ENCODE data around the gene GSTO1.

The GSTO1 gene

DNA sequence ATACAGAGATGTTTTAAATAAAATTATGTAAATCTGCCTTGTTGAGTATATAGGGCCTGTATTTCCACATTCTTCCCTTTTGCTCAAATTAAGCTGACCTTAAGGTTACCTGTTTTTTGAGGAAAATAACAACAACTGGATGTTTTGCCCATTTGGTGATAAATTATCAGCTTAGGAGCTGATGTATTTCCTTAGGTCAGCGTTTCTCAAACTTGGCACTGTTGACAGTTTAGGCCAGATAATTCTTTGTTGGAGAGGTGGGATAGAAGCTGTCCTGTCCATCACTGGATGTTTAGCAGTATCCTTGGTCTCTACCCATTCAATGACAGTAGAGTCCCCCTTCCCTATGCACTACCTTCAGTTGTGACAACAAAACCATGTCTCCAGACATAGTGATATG is 21.5 kb downstream of the GSTO1 start:
- H3K4me3 ChIP-seq (ENCODE audit: low read depth, low read length), result no peak overlapping the region
- TF ChIP-seq, protein P1, sequence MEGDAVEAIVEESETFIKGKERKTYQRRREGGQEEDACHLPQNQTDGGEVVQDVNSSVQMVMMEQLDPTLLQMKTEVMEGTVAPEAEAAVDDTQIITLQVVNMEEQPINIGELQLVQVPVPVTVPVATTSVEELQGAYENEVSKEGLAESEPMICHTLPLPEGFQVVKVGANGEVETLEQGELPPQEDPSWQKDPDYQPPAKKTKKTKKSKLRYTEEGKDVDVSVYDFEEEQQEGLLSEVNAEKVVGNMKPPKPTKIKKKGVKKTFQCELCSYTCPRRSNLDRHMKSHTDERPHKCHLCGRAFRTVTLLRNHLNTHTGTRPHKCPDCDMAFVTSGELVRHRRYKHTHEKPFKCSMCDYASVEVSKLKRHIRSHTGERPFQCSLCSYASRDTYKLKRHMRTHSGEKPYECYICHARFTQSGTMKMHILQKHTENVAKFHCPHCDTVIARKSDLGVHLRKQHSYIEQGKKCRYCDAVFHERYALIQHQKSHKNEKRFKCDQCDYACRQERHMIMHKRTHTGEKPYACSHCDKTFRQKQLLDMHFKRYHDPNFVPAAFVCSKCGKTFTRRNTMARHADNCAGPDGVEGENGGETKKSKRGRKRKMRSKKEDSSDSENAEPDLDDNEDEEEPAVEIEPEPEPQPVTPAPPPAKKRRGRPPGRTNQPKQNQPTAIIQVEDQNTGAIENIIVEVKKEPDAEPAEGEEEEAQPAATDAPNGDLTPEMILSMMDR (IDR thresholded peaks at IDR 0.05; ENCODE audit: borderline replicate concordance, insufficient read depth, low read depth, low read length), result no peak

DNA sequence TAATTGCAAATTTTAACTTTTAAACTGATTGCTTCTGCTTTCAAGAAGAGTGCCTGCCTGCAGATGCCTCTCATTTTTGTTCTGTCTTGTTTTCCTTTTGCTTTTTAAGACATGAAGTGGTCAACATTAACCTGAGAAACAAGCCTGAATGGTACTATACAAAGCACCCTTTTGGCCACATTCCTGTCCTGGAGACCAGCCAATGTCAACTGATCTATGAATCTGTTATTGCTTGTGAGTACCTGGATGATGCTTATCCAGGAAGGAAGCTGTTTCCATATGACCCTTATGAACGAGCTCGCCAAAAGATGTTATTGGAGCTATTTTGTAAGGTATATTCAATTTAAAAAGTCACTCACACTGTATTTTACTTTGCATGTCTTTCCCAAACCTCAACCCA is 23.1 kb downstream of the GSTO1 start:
- TF ChIP-seq, protein P1 (IDR thresholded peaks at IDR 0.05; ENCODE audit: borderline replicate concordance, insufficient read depth, low read depth, low read length), result no peak
- no peak overlapping the region for H3K4me3 ChIP-seq (ENCODE audit: low read depth, low read length)

- TF ChIP-seq, protein P1 (IDR thresholded peaks at IDR 0.05; ENCODE audit: borderline replicate concordance, insufficient read depth, low read depth, low read length), result no peak
- H3K4me3 ChIP-seq (ENCODE audit: low read depth, low read length), result no peak overlapping the region
These were observed 25.0 kb downstream of the GSTO1 start for GRCh38 chr10:104279550-104280259.

DNA sequence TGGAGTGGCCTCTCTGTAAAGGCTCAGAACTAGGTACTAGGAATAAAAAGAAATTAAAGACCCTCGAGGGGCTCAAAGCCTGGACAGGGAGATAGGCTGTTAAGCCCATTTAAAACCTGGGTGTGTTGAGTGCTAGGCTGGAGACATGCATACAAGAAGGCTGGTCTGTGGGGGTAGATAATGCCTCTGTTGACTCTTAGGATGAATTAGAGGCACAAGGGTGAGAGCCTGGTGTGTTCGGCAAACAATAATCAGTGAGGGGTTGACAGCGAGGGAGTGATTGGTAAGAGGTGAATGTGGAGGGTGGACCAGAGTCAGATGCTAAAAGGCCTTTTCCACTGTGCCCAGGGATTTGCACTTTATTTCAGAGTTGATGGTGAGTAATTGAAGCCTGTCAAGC is 27.0 kb downstream of the GSTO1 start:
- TF ChIP-seq, protein P1 (IDR thresholded peaks at IDR 0.05; ENCODE audit: borderline replicate concordance, insufficient read depth, low read depth, low read length), result no peak
- H3K4me3 ChIP-seq (ENCODE audit: low read depth, low read length), result no peak overlapping the region

DNA sequence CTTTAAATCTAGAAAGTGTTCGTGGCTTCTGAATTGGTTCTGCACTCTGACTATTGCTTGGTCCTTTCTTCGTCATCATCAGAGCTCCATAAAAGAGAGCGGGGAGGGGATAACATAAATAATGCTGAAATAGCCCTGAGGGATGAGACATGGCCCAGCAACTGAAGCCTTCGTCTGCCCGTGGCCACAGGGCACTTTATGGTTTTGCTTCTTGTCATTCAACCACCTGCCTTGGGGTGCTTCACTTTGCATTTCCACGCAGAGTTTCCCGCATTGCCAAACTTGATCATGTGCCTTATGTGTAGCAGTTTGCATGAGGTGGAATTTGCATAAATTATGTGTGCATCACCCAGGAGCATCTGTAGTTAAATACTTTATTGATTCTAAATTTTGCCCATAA is 30.2 kb downstream of the GSTO1 start:
- H3K4me3 ChIP-seq (ENCODE audit: low read depth, low read length), result no peak overlapping the region
- TF ChIP-seq, protein P1 (IDR thresholded peaks at IDR 0.05; ENCODE audit: borderline replicate concordance, insufficient read depth, low read depth, low read length), result no peak

DNA sequence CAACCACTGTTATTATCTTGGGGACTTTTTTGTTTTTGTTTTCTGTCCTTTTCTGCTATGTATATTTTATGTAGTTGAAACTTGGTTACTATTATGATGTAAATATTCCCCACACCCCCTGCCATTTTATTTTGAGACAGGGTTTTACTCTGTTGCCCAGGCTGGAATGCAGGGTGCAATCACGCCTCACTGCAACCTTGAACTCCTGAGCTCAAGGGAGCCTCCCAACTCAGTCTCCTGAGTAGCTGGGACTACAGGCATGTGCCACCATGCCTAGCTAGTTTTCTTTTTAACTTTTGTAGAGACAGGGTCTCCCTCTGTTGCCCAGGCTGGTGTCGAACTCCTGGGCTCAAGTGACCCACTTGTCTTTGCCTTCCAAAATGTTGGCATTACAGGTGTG is 32.2 kb downstream of the GSTO1 start:
- H3K4me3 ChIP-seq (ENCODE audit: low read depth, low read length), result no peak overlapping the region
- TF ChIP-seq, protein P1 (IDR thresholded peaks at IDR 0.05; ENCODE audit: borderline replicate concordance, insufficient read depth, low read depth, low read length), result no peak

DNA sequence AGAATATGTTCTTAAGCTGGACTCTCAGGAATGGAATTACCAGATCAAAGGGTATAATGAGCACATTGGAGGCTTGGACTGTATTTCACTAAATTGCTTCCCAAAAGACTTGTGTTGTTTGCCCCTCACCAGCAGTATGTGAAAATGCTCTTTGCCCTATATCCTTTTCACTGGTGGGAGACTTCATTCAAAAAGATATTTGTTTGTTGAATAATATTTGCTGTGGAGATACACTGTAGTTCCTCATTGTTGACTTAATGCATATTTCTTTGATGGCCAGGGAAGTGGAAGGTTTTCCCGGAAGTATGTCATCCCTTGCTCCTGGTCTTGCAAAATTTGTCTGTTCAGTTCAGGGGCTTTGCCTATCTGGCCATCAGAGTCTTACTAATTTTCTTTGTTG is 33.7 kb downstream of the GSTO1 start:
- TF ChIP-seq, protein P1 (IDR thresholded peaks at IDR 0.05; ENCODE audit: borderline replicate concordance, insufficient read depth, low read depth, low read length), result no peak
- H3K4me3 ChIP-seq (ENCODE audit: low read depth, low read length), result no peak overlapping the region
